Nephron progenitor cell (in vitro differentiated cells): ENCODE measurements around the gene FOXJ1.

Experiments
- DNase-seq: peaks from one replicate; pipeline ENCODE4 v3.0.0; 2021
- H3K27ac Mint-ChIP-seq: 2 replicates; pipeline ENCODE4 v1.8.0; 2021; ENCODE audit warnings: mild to moderate bottlenecking, moderate library complexity, mixed read lengths
- H3K27me3 Mint-ChIP-seq: 2 replicates; pipeline ENCODE4 v1.8.0; 2021; ENCODE audit warnings: mild to moderate bottlenecking, low read depth, mixed read lengths; ENCODE audit not compliant: poor library complexity
- H3K36me3 Mint-ChIP-seq: 2 replicates; pipeline ENCODE4 v1.8.0; 2021; ENCODE audit warnings: low read depth, mixed read lengths
- H3K4me1 Mint-ChIP-seq: 2 replicates; pipeline ENCODE4 v1.8.0; 2021; ENCODE audit warnings: mixed read lengths
- H3K4me3 Mint-ChIP-seq: 2 replicates; pipeline ENCODE4 v1.8.0; 2021; ENCODE audit warnings: mild to moderate bottlenecking, moderate library complexity, mixed read lengths
- H3K9me3 Mint-ChIP-seq: 2 replicates; pipeline ENCODE4 v1.8.0; 2021; ENCODE audit warnings: mild to moderate bottlenecking, moderate library complexity, mixed read lengths
- CTCF ChIP-seq: fragments of 200-600 bp; sonication (generic); IDR thresholded peaks from 2 replicates; pipeline ENCODE4 v1.5.0; 2021; ENCODE audit warnings: antibody characterized with exemption

Gene FOXJ1

GRCh38 chr17:76147211-76148014 lies 6.4 kb upstream of the FOXJ1 start:
- Mint-ChIP-seq H3K27ac (no peak overlapping the region), H3K4me3 (no peak overlapping the region), H3K27me3 (peaks cover 46% of the 10 kb centered on the region), H3K9me3 (no peaks in the 10 kb centered on the region), H3K36me3 (no peaks in the 10 kb centered on the region), H3K4me1 (peaks cover 36% of the 10 kb centered on the region)
- TF ChIP-seq CTCF: peak; percentile 52
- no peak for DNase-seq

GRCh38 chr17:76146053-76146851 lies 5.2 kb upstream of the FOXJ1 start:
- DNase-seq: no peak
- peaks cover 51% of the 10 kb centered on the region for H3K27me3 Mint-ChIP-seq
- no peak overlapping the region for H3K4me3 Mint-ChIP-seq
- H3K4me1 Mint-ChIP-seq: peaks cover 47% of the 10 kb centered on the region
- TF ChIP-seq CTCF: no peak
- H3K27ac Mint-ChIP-seq: no peak overlapping the region
- H3K36me3 Mint-ChIP-seq: no peaks in the 10 kb centered on the region
- no peaks in the 10 kb centered on the region for H3K9me3 Mint-ChIP-seq

- peaks cover 59% of the 10 kb centered on the region for H3K27me3 Mint-ChIP-seq
- no peaks in the 10 kb centered on the region for H3K36me3 Mint-ChIP-seq
- no peak for TF ChIP-seq CTCF
- no peaks in the 10 kb centered on the region for H3K9me3 Mint-ChIP-seq
- H3K4me1 Mint-ChIP-seq: peaks cover 42% of the 10 kb centered on the region
- no peak overlapping the region for H3K4me3 Mint-ChIP-seq
- H3K27ac Mint-ChIP-seq: no peak overlapping the region
- no peak for DNase-seq
Measured at GRCh38 chr17:76145231-76146052, 4.4 kb upstream of the FOXJ1 start.

- Mint-ChIP-seq H3K9me3 (no peaks in the 10 kb centered on the region), H3K36me3 (no peaks in the 10 kb centered on the region), H3K4me3 (peak overlapping the region; percentile 76), H3K27me3 (peaks cover 84% of the 10 kb centered on the region), H3K27ac (no peak overlapping the region), H3K4me1 (peaks cover 59% of the 10 kb centered on the region)
- no peak for DNase-seq
- no peak for TF ChIP-seq CTCF
Measured at GRCh38 chr17:76142585-76143041, 1.6 kb upstream of the FOXJ1 start.

- Mint-ChIP-seq H3K4me1 (peaks cover 59% of the 10 kb centered on the region), H3K4me3 (peak overlapping the region; percentile 76), H3K9me3 (no peaks in the 10 kb centered on the region), H3K27ac (no peak overlapping the region), H3K27me3 (peaks cover 87% of the 10 kb centered on the region), H3K36me3 (no peaks in the 10 kb centered on the region)
- no peak for TF ChIP-seq CTCF
- DNase-seq: no peak
Measured at GRCh38 chr17:76142039-76142584, 1.1 kb upstream of the FOXJ1 start.
